Transverse colon (tissue), 4 donors: ENCODE measurements around the gene NTF3.

Source experiments
- CTCF ChIP-seq, 5 experiments: fragments of 200-600 bp in 3 of 5; fragments of 450-650 bp in 2 of 5; sonication (generic) in 3 of 5; IDR thresholded peaks; 1 replicate in 2 of 5; 2 replicates in 3 of 5; pipeline ENCODE4 v1.5.1; 2016 to 2017; ENCODE audit warnings: antibody characterized with exemption in 5 of 5, inconsistent platforms in 3 of 5, mild to moderate bottlenecking in 2 of 5, moderate library complexity in 1 of 5
- POLR2A ChIP-seq: fragments of 450-650 bp; IDR thresholded peaks from one replicate; pipeline ENCODE4 v1.6.1; 2016; ENCODE audit warnings: antibody characterized with exemption, mild to moderate bottlenecking, moderate library complexity
- POLR2AphosphoS5 ChIP-seq, 3 donors: sonication (generic); formaldehyde crosslinking; IDR thresholded peaks; one replicate each; pipeline ENCODE4 v1.6.1; 2016; ENCODE audit warnings: antibody characterized with exemption in 3 of 3

DNA sequence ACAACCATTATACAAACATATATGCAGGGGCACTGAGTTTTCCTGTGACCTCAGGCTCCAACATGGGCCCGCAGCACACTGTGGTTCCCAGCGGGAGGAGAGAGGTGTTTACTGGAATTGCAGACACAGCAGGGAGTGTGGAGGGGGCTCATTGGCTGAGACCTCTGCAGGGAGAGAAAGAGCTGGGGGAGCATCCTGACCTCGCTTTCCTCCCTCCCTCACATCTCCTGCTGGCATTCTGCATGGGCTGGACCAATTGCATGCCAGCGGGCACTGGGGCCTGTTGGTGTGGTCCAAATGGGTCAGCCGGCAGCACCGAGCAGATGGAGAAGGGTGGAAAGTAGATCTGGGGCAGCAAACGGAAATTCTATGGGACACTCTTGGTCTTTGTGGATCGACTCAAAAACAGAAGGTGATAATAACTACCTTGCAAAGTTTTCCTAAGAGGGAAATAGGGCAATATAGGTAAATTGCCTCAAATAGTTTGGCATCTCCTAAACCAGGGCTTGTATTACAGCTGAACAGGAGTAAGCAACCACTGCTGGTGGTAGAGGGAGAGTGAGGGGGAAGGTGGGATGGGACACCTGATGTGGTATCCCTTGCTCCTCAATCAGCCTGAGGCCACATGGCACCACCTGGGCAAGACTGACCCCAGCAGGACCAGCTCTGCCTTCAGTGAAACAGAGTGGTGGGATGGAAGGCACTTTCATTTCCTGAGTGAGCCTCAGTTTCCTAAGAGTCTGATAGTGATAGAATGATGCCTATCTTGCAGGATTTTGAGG is 86.9 kb downstream of the NTF3 start:
- TF ChIP-seq CTCF (IDR thresholded peaks at IDR 0.05), result no peak
- no peak for TF ChIP-seq POLR2A
- no peak for TF ChIP-seq POLR2AphosphoS5 (IDR thresholded peaks at IDR 0.05)
